NCI-H187 treated with DMSO at 0.1 percent for 48 hours (cell line): ENCODE measurements around the gene MACROD2.

Experiments
- DNase-seq: peaks from one replicate; lab custom pipeline; 2025; lab: John Stamatoyannopoulos, UW

The MACROD2 gene

GRCh38 chr20:15812696-15813095 is 1817.4 kb downstream of the MACROD2 start:
- DNase-seq: no peak

GRCh38 chr20:15814360-15814759 is 1819.0 kb downstream of the MACROD2 start:
- no peak for DNase-seq

DNA sequence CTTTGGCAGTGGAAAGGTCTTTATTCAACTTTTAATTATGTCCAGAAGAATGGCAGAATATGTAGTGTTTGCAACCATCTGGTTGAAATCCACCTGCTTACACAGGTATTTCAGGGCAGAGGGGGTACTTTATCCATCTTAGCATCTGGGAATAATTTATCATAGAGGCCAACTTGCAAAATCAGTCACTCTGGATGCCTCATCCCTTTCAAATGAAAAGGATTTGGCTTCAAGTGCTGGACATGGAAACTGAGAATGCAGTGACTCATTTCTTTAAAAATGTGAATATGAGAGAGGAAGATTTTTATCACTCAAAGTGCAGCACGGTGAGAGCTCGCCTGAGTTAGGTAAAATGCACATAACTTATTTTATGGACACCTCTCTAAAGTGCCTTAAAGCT is 1819.6 kb downstream of the MACROD2 start:
- DNase-seq: no peak

- no peak for DNase-seq
These were observed 1822.0 kb downstream of the MACROD2 start for GRCh38 chr20:15817351-15817750.

- no peak for DNase-seq
These were observed 1823.3 kb downstream of the MACROD2 start for GRCh38 chr20:15818651-15819071.

- DNase-seq: no peak
These were observed 1828.4 kb downstream of the MACROD2 start for GRCh38 chr20:15823718-15824117.

DNA sequence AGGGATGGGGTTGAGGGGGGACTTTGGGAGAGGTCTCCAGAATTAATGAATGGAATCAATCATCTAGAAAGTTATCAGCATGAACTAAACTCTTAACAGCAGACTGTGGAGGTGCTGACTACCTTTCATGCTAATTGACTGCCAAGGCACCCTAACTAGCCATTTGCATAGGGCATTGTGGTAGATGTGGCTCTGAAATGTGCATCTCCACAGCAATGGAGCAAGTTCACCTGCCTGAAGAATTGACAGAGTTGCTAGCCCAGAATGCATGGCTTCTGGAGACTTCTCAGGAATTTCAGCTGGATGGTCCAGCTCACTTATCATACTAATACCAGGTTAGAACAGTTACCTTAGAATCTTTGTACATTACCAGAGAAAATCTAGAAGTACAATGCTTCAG is 1832.3 kb downstream of the MACROD2 start:
- no peak for DNase-seq

GRCh38 chr20:15831201-15831600 is 1835.9 kb downstream of the MACROD2 start:
- DNase-seq: no peak

GRCh38 chr20:15832512-15832911 is 1837.2 kb downstream of the MACROD2 start:
- DNase-seq: no peak

DNA sequence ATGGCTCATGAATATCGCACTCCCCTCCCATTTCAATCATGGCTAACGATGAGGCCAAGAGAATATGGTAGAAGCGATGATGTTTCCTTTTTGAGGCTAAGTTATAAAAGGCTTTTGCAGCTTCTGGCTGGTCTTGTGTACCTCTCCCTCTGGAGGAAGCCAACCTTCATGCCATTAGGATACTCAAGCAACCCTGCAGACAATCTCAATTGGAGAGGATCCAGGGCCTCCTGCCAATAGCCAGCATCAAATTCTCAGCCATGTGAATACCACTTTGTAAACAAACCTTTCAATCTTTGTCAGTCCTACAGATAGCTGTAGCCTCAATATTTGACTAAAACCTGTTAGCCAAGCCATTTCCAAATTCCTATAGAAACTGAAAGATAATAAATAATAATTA is 1839.5 kb downstream of the MACROD2 start:
- DNase-seq: peak; percentile 4

GRCh38 chr20:15835811-15836210 is 1840.5 kb downstream of the MACROD2 start:
- DNase-seq: no peak

DNA sequence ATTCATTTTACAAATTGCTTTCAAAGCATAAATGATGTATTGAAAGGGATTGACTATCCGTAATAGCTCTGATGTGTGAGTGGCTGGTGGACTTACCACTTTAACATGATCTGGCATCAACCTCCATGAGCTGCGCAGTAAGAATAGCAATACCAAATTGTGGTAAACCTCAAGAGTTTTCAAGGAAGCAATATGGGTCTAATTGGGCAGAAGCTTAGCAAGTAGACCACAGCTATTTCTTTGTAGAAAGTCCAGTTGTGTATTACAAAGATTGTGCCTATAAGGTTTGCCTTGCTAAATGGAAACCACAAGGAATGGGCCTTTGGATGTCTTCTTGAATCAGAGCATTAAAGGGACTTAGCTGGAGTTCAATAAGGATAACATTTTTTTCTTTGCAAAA is 1841.3 kb downstream of the MACROD2 start:
- no peak for DNase-seq

DNA sequence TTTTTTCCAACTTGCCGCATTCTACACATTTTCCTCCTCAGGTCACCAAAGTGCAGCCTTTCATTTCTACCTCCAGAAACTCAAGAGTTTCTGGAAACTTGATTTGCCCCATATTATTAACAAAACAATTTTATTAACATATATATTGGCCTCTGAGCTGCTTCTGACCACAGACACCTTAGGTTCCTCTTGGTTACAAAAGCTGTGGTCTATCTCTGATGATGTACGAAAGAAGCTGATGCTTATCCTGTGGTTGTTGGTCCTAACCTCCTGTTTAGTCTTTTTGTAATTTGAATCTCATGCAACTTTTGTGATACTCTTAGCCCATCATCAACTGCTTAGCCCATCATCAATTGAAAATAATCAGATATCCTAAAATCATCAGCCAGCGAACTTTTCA is 1842.2 kb downstream of the MACROD2 start:
- DNase-seq: no peak

- DNase-seq: no peak
These were observed 1843.2 kb downstream of the MACROD2 start for GRCh38 chr20:15838466-15838865.

- DNase-seq: no peak
These were observed 1845.5 kb downstream of the MACROD2 start for GRCh38 chr20:15840636-15841301.

DNA sequence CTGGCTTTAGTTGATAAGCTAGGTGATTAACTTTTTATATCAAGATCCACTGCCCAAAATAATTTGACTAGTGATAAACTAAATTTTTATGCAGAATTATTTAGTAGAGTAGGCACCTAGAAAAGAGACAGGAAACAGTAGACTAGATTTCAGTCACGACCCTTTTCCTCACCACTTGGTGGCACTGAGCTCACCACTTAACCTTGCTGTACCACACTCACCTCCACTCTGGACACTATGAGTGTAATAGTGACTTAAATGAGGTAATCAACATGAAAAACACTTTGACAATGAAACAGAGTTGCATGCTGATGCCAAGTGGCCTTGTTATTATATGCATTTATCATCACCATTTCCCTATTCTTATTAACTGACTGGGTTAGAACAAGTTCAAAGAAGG is 1847.6 kb downstream of the MACROD2 start:
- no peak for DNase-seq

DNA sequence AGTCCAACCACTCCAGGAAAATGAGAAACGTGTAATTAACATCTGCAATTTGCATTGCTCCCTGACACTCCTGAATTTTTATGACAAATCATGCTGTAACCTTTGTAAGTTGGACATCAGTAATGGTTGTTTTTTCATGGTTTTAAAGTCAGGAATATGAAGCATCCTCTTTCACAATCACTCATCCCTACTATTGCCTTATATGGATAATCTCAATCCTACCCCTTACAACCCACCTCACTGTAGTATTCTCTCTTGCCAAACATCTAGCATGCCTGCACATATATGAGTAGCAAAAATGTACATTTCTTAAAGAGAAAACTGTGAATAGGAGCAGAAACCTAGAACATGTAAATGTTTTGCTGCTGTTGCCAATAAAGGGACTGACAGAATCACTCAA is 1848.5 kb downstream of the MACROD2 start:
- DNase-seq: no peak

DNA sequence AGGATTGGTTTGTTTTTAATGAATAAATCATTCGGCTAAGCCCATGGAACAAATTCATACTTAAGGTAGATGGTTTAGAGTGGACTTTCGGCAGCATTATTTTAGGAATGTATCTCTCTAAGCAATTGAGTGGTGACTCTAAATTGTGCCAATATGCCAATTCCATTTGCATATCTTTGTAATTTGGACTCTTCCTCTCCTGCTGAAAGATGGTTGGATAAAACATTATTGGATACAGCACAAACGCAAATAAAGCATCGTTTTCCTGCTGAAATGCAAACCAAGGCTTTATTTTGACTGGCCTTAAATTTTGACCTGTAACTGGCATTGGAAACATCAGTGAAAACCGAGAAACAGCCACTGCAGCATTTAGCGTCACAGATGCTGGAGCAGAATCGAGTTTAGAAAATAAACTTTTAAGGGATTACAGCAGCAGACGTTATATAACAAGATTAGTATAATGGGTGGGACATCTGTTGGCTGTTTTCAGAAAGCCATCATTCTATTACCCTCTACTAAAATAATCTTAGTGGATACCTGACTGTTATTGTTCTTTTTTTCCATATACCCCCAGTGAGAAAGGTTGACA is 1852.0 kb downstream of the MACROD2 start:
- DNase-seq: no peak

DNA sequence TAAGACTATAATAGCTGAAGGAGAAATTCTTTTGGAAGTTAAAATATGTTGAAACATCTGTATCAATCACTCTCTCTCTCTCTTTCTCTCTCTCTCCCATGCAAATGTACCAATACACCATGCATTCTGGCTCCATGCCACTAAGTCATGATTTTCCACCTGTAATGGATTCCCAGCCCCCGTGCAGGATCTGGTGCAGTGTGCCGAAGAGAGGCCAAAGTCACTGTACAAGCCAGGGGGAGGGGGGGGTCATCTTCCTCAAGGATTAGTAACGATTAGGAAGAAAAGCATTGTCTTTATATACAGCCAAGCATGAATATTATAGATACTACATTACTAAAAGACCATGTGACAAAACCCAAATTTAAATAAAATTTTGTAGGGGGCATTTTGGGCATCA is 1852.8 kb downstream of the MACROD2 start:
- no peak for DNase-seq

DNA sequence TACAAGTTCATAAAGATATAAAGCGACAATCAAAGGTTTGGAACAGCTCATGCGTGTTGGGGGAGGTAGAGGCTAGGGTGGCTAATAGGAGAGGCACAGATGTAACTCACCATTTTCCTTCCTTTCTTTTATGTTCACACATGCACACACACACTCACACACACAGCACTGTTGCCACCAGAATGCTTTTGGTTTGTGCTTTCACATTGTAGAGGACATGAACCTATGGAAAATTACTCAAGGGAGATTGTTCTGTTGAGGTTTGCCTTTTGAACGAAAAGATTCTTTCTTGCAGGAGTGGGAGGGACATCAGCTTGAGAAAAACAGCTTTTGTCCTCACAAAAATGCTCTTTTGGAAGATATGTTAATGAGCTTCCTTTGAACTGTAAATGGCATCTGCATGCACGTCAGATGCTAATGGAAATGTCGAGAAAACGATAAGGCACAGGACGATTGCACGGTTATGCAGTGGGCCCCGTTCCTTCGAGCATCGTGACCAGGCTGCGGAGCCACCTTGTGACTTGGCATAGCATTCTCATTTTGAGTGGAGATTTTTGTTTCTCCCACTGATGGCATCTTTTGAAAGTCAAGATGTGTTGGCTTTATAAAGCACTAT is 1853.8 kb downstream of the MACROD2 start:
- DNase-seq: no peak

DNA sequence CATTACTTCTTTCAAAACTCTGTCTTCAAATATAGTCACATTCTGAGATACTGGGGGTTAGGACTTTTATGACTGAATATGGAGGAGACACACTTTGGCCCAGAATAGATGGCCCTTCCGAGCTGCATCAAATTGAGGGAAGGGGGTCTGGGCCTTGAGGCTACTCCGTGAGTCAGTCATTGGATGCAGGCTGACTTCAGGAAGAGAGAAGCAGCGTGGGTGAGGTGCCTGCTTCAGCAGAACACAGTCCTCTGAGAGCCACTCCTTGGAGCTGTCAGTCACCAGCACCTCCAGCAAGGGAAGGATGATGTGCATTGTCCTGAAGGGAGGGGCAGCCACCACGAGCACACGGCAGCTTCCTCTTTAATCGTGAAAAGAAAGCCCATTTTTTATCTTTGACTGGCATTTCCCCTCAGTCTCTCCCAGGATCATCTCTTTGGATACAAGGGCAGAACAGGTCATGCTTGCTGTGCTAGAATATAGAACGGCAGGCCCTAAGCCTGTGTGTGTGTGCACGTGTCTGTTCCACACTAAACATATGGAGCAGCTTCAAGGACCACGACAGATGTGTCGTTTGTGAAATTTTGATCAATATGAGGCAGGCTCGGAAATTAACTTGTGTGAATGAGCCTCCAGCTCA is 1856.4 kb downstream of the MACROD2 start:
- DNase-seq: no peak

DNA sequence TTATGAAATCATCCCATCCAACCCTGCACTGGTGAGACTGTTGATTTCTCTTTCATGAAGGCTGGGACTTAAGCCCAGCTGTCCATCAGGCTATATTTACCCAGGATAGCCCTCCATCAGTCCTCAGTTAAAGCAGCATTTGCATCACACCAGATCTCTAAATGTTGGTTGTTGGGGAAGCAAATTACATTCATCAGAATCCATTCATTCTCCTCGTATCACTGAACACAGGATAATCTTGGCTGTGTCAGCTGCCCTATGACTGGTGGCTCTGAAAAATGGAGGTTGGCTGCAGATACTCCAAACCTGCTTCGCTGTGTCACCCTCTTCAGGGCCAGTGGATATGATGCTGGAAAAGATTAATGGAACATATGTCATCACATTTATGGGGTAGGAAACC is 1859.6 kb downstream of the MACROD2 start:
- DNase-seq: no peak

DNA sequence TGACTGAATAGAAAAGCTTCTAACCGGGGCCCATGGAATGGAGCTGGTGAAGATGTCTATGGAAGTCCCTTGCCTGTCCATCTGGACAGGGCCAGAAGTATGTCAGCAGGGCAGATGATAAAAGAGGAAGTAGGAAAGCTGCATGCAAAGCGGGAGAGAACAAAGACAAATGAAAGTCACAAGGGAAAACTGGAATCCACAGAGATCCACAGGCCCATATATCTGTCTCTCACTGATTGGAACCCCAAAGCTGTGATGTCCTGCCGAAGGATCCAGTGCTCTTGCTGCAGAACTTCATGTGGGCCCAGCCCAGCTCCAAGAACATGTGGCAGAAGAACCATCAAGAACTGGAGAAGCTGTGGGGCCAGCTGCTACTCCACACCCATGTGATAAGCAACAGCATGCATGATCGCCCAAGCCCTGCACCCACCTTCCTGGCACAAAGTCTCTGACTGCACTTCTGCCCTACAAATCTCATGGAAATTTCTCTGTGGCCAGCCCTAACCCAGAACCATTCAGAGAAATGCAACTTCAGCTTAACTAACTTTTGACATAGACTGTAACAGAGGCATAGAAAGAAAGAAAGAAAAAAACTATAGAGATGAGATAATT is 1862.0 kb downstream of the MACROD2 start:
- DNase-seq: no peak
